ENCODE measurements around the gene GABRB3. TPM values are rescaled to one million over a fixed set of nuclear protein-coding genes. Genes with fewer than 3 reads are reported as not detected.

Gene GABRB3
- polyA plus RNA-seq, 1 donor (not counting 4 experiments of a cell fraction or from before 2014, with no cell fraction given) = 0.81 TPM

DNA sequence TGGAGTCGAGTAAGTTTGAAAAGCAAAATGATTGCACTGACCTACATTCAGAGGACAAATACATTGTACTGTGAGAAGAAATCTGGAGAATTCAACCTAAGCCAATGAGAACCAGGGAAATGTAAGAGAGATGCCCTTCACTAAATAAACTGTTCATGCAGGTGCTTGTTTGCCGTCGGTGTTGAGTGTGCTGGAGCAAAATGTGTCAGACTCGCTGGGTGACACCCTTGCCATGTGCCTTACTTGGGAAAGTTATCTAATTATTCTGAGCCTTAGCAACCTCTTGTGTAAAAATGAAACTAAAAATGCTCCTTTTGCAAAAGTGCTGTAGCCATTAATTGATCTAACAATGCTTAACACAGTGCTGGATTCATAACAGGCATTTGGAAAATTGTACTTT is 140.4 kb downstream of the GABRB3 start:
- Histone ChIP-seq H2AFZ (ENCODE audit: control insufficient read depth, low read length) (no peak overlapping the region), H3K27me3 (ENCODE audit: control insufficient read depth, extremely low read depth, insufficient read depth, low read length) (no peaks in the 10 kb centered on the region), H3K4me1 (ENCODE audit: control insufficient read depth, extremely low read depth, insufficient read depth, low read length) (no peaks in the 10 kb centered on the region), H4K20me1 (ENCODE audit: control insufficient read depth, extremely low read depth, insufficient read depth, low read length) (no peaks in the 10 kb centered on the region), H3K9ac (ENCODE audit: control insufficient read depth, extremely low read depth, insufficient read depth, low read length) (no peak overlapping the region), H3K4me3 (ENCODE audit: control insufficient read depth in 2 of 3, extremely low read depth in 1 of 3, insufficient read depth in 2 of 3, low read depth in 1 of 3, low read length in 3 of 3) (no peak overlapping the region), H3K9me1 (ENCODE audit: control insufficient read depth, extremely low read depth, insufficient read depth, low read length) (no peaks in the 10 kb centered on the region), H3K79me2 (ENCODE audit: control insufficient read depth, insufficient read depth, low read length) (no peaks in the 10 kb centered on the region), H3K9me3 (ENCODE audit: control insufficient read depth, low read depth, low read length) (peaks cover 10% of the 10 kb centered on the region), H3K4me2 (ENCODE audit: control insufficient read depth, extremely low read depth, insufficient read depth, low read depth, low read length) (no peak overlapping the region), H3K27ac (ENCODE audit: control insufficient read depth, insufficient read depth, low read length) (no peak overlapping the region), H3K36me3 (ENCODE audit: control insufficient read depth in 2 of 2, extremely low read depth in 1 of 2, insufficient read depth in 2 of 2, low read length in 2 of 2) (no peaks in the 10 kb centered on the region)
- dilution Hi-C loops (cut with MboI; ENCODE audit: extremely low pct_ligation_motif_present, low sequenced_read_pairs) = no loop called here
- no peak for TF ChIP-seq EZH2 (IDR thresholded peaks at IDR 0.05; ENCODE audit: low read length)
- TF ChIP-seq, protein P1, sequence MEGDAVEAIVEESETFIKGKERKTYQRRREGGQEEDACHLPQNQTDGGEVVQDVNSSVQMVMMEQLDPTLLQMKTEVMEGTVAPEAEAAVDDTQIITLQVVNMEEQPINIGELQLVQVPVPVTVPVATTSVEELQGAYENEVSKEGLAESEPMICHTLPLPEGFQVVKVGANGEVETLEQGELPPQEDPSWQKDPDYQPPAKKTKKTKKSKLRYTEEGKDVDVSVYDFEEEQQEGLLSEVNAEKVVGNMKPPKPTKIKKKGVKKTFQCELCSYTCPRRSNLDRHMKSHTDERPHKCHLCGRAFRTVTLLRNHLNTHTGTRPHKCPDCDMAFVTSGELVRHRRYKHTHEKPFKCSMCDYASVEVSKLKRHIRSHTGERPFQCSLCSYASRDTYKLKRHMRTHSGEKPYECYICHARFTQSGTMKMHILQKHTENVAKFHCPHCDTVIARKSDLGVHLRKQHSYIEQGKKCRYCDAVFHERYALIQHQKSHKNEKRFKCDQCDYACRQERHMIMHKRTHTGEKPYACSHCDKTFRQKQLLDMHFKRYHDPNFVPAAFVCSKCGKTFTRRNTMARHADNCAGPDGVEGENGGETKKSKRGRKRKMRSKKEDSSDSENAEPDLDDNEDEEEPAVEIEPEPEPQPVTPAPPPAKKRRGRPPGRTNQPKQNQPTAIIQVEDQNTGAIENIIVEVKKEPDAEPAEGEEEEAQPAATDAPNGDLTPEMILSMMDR (optimal IDR thresholded peaks at IDR 0.05 in 1 of 3, IDR thresholded peaks at IDR 0.05 in 1 of 3, conservative IDR thresholded peaks at IDR 0.05 in 1 of 3; ENCODE audit: extremely low read depth in 1 of 3, insufficient read depth in 2 of 3, low read length in 3 of 3) = no peak
- FAIRE-seq = no peak
- DNase-seq (ENCODE audit: low read depth, low spot score) = no peak

DNA sequence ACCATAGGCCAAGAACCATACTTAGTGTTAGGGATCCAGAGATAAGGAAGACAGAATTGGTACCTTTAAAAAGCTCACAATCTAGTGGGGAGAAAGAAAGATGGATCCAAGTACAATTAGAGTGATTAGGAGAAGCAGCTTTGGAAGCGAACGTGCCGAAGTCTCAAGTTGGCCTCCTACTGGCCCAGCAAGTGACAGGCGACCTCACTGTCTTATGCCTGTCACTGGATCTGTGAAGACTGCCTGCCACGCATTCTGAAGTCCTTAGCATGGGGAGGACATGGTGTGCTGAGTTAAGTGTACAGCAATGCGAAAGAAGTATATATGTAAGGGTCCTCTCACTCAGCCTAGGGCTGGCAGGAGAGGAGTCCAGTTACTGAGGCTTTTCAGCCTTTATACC is 141.0 kb downstream of the GABRB3 start:
- no peak for FAIRE-seq
- H3K9ac ChIP-seq (ENCODE audit: control insufficient read depth, extremely low read depth, insufficient read depth, low read length) = no peak overlapping the region
- no peak for TF ChIP-seq EZH2 (IDR thresholded peaks at IDR 0.05; ENCODE audit: low read length)
- TF ChIP-seq, protein P1 (optimal IDR thresholded peaks at IDR 0.05 in 1 of 3, IDR thresholded peaks at IDR 0.05 in 1 of 3, conservative IDR thresholded peaks at IDR 0.05 in 1 of 3; ENCODE audit: extremely low read depth in 1 of 3, insufficient read depth in 2 of 3, low read length in 3 of 3) = no peak
- dilution Hi-C loops (cut with MboI; ENCODE audit: extremely low pct_ligation_motif_present, low sequenced_read_pairs) = no loop called here
- H3K9me3 ChIP-seq (ENCODE audit: control insufficient read depth, low read depth, low read length) = peaks cover 9% of the 10 kb centered on the region
- no peaks in the 10 kb centered on the region for H3K9me1 ChIP-seq (ENCODE audit: control insufficient read depth, extremely low read depth, insufficient read depth, low read length)
- no peak overlapping the region for H3K27ac ChIP-seq (ENCODE audit: control insufficient read depth, insufficient read depth, low read length)
- DNase-seq (ENCODE audit: low read depth, low spot score) = no peak
- no peaks in the 10 kb centered on the region for H3K79me2 ChIP-seq (ENCODE audit: control insufficient read depth, insufficient read depth, low read length)
- no peaks in the 10 kb centered on the region for H3K27me3 ChIP-seq (ENCODE audit: control insufficient read depth, extremely low read depth, insufficient read depth, low read length)
- H2AFZ ChIP-seq (ENCODE audit: control insufficient read depth, low read length) = no peak overlapping the region
- no peaks in the 10 kb centered on the region for H3K4me1 ChIP-seq (ENCODE audit: control insufficient read depth, extremely low read depth, insufficient read depth, low read length)
- no peaks in the 10 kb centered on the region for H4K20me1 ChIP-seq (ENCODE audit: control insufficient read depth, extremely low read depth, insufficient read depth, low read length)
- no peaks in the 10 kb centered on the region for H3K36me3 ChIP-seq (ENCODE audit: control insufficient read depth in 2 of 2, extremely low read depth in 1 of 2, insufficient read depth in 2 of 2, low read length in 2 of 2)
- no peak overlapping the region for H3K4me3 ChIP-seq (ENCODE audit: control insufficient read depth in 2 of 3, extremely low read depth in 1 of 3, insufficient read depth in 2 of 3, low read depth in 1 of 3, low read length in 3 of 3)
- no peak overlapping the region for H3K4me2 ChIP-seq (ENCODE audit: control insufficient read depth, extremely low read depth, insufficient read depth, low read depth, low read length)
